ENCODE measurements around the gene FOXK1.
A peak's percentile ranks its signal among the peaks of the same experiment; 100 is the strongest.

The FOXK1 gene

GRCh38 chr7:4730276-4730675 is 48.2 kb downstream of the FOXK1 start:
- TF ChIP-seq ZNF274 (IDR thresholded peaks at IDR 0.05; ENCODE audit: low read depth, low read length) = no peak

GRCh38 chr7:4730971-4731370 is 48.9 kb downstream of the FOXK1 start:
- no peak overlapping the region for H3K4me3 ChIP-seq (ENCODE audit: low read length)
- no peak for TF ChIP-seq ZNF274 (IDR thresholded peaks at IDR 0.05; ENCODE audit: low read depth, low read length)

More at GRCh38 chr7:4730276-4730675, 48.2 kb downstream of the FOXK1 start:
- H3K4me3 ChIP-seq (ENCODE audit: low read length) = no peak overlapping the region

- TF ChIP-seq ZNF274 (IDR thresholded peaks at IDR 0.05; ENCODE audit: low read depth, low read length) = no peak
- H3K4me3 ChIP-seq (ENCODE audit: low read length) = no peak overlapping the region
These were observed 49.7 kb downstream of the FOXK1 start for GRCh38 chr7:4731803-4732202.

GRCh38 chr7:4733936-4734528 is 51.9 kb downstream of the FOXK1 start:
- H3K4me3 ChIP-seq (ENCODE audit: low read length) = no peak overlapping the region
- TF ChIP-seq ZNF274 (IDR thresholded peaks at IDR 0.05; ENCODE audit: low read depth, low read length) = no peak

GRCh38 chr7:4734587-4735345 is 52.7 kb downstream of the FOXK1 start:
- H3K4me3 ChIP-seq (ENCODE audit: low read length) = no peak overlapping the region
- no peak for TF ChIP-seq ZNF274 (IDR thresholded peaks at IDR 0.05; ENCODE audit: low read depth, low read length)

GRCh38 chr7:4737300-4737699 is 55.2 kb downstream of the FOXK1 start:
- no peak overlapping the region for H3K4me3 ChIP-seq (ENCODE audit: low read length)
- no peak for TF ChIP-seq ZNF274 (IDR thresholded peaks at IDR 0.05; ENCODE audit: low read depth, low read length)

GRCh38 chr7:4738711-4739527 is 56.8 kb downstream of the FOXK1 start:
- TF ChIP-seq ZNF274 (IDR thresholded peaks at IDR 0.05; ENCODE audit: low read depth, low read length) = no peak
- H3K4me3 ChIP-seq (ENCODE audit: low read length) = no peak overlapping the region

- no peak overlapping the region for H3K4me3 ChIP-seq (ENCODE audit: low read length)
- no peak for TF ChIP-seq ZNF274 (IDR thresholded peaks at IDR 0.05; ENCODE audit: low read depth, low read length)
These were observed 57.5 kb downstream of the FOXK1 start for GRCh38 chr7:4739528-4739992.

- no peak for TF ChIP-seq ZNF274 (IDR thresholded peaks at IDR 0.05; ENCODE audit: low read depth, low read length)
These were observed 58.7 kb downstream of the FOXK1 start for GRCh38 chr7:4740796-4741195.

GRCh38 chr7:4742051-4742573 is 60.0 kb downstream of the FOXK1 start:
- no peak for TF ChIP-seq ZNF274 (IDR thresholded peaks at IDR 0.05; ENCODE audit: low read depth, low read length)

More at GRCh38 chr7:4740796-4741195, 58.7 kb downstream of the FOXK1 start:
- H3K4me3 ChIP-seq (ENCODE audit: low read length) = no peak overlapping the region

GRCh38 chr7:4742852-4743251 is 60.8 kb downstream of the FOXK1 start:
- TF ChIP-seq ZNF274 (IDR thresholded peaks at IDR 0.05; ENCODE audit: low read depth, low read length) = no peak

More at GRCh38 chr7:4742051-4742573, 60.0 kb downstream of the FOXK1 start:
- no peak overlapping the region for H3K4me3 ChIP-seq (ENCODE audit: low read length)

GRCh38 chr7:4744391-4745264 is 62.5 kb downstream of the FOXK1 start:
- H3K4me3 ChIP-seq (ENCODE audit: low read length) = peak overlapping the region; percentile 3; the same call in 1 of the 2 replicates
- no peak for TF ChIP-seq ZNF274 (IDR thresholded peaks at IDR 0.05; ENCODE audit: low read depth, low read length)

More at GRCh38 chr7:4742852-4743251, 60.8 kb downstream of the FOXK1 start:
- H3K4me3 ChIP-seq (ENCODE audit: low read length) = no peak overlapping the region

GRCh38 chr7:4745265-4745919 is 63.3 kb downstream of the FOXK1 start:
- H3K4me3 ChIP-seq (ENCODE audit: low read length) = peak overlapping the region; percentile 40; the same call in 1 of the 2 replicates

More at GRCh38 chr7:4745265-4745919, 63.3 kb downstream of the FOXK1 start:
- TF ChIP-seq ZNF274 (IDR thresholded peaks at IDR 0.05; ENCODE audit: low read depth, low read length) = no peak

Measured in GM08714 (cell line).